GM12872 (cell line): Measurements from ENCODE around the gene FNDC3A.

Experiments used
- TF ChIP-seq, protein P1 (sequence below): IDR thresholded peaks from 3 replicates; pipeline ENCODE4 v1.5.1; 2011; ENCODE audit warnings: low read depth, mild to moderate bottlenecking, low read length, moderate library complexity; ENCODE audit not compliant: insufficient read depth

Gene FNDC3A, protein sequence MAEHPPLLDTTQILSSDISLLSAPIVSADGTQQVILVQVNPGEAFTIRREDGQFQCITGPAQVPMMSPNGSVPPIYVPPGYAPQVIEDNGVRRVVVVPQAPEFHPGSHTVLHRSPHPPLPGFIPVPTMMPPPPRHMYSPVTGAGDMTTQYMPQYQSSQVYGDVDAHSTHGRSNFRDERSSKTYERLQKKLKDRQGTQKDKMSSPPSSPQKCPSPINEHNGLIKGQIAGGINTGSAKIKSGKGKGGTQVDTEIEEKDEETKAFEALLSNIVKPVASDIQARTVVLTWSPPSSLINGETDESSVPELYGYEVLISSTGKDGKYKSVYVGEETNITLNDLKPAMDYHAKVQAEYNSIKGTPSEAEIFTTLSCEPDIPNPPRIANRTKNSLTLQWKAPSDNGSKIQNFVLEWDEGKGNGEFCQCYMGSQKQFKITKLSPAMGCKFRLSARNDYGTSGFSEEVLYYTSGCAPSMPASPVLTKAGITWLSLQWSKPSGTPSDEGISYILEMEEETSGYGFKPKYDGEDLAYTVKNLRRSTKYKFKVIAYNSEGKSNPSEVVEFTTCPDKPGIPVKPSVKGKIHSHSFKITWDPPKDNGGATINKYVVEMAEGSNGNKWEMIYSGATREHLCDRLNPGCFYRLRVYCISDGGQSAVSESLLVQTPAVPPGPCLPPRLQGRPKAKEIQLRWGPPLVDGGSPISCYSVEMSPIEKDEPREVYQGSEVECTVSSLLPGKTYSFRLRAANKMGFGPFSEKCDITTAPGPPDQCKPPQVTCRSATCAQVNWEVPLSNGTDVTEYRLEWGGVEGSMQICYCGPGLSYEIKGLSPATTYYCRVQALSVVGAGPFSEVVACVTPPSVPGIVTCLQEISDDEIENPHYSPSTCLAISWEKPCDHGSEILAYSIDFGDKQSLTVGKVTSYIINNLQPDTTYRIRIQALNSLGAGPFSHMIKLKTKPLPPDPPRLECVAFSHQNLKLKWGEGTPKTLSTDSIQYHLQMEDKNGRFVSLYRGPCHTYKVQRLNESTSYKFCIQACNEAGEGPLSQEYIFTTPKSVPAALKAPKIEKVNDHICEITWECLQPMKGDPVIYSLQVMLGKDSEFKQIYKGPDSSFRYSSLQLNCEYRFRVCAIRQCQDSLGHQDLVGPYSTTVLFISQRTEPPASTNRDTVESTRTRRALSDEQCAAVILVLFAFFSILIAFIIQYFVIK

DNA sequence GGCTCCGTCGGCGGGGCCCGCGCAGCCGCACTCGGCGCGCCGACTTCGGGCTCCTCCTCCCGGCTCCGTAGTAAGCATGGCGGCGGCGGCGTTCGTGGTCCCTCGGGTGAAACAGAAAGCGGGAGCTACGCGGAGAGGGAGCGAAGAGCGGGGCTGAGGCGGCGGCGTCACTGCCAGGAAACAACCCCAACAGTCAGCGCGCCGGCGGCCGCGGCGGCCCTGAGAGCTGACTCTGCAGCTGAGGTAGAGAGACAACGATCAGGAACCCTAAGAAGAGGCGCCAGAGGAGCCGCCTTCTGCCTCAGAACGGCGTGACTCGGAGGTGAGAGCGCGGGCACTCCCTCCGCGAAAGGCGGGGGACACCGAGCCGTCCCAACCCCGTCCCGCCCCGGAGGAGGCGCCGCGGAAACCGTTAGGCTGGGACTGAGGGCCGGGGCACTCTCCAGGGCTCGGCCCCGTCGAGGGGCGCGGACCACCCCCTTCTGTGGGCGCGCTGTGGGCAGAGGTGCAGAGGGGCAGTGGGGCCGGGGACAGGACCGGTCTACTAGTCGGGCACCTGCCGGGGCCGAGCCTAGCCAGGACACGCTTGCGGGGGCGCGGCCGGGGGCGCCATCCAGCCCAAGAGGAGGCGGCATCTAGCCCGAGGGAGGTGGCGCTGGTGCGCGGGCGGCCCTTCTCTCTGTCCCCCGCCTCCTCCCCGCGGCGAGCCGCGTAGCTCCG lies at the start of gene FNDC3A:
Gene FNDC3A, plus strand, starts transcription at position 57 of the 720 bp plus-strand sequence. CDS start 30,279 bp downstream, outside the sequence.
- TF ChIP-seq, protein P1, sequence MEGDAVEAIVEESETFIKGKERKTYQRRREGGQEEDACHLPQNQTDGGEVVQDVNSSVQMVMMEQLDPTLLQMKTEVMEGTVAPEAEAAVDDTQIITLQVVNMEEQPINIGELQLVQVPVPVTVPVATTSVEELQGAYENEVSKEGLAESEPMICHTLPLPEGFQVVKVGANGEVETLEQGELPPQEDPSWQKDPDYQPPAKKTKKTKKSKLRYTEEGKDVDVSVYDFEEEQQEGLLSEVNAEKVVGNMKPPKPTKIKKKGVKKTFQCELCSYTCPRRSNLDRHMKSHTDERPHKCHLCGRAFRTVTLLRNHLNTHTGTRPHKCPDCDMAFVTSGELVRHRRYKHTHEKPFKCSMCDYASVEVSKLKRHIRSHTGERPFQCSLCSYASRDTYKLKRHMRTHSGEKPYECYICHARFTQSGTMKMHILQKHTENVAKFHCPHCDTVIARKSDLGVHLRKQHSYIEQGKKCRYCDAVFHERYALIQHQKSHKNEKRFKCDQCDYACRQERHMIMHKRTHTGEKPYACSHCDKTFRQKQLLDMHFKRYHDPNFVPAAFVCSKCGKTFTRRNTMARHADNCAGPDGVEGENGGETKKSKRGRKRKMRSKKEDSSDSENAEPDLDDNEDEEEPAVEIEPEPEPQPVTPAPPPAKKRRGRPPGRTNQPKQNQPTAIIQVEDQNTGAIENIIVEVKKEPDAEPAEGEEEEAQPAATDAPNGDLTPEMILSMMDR: no peak

DNA sequence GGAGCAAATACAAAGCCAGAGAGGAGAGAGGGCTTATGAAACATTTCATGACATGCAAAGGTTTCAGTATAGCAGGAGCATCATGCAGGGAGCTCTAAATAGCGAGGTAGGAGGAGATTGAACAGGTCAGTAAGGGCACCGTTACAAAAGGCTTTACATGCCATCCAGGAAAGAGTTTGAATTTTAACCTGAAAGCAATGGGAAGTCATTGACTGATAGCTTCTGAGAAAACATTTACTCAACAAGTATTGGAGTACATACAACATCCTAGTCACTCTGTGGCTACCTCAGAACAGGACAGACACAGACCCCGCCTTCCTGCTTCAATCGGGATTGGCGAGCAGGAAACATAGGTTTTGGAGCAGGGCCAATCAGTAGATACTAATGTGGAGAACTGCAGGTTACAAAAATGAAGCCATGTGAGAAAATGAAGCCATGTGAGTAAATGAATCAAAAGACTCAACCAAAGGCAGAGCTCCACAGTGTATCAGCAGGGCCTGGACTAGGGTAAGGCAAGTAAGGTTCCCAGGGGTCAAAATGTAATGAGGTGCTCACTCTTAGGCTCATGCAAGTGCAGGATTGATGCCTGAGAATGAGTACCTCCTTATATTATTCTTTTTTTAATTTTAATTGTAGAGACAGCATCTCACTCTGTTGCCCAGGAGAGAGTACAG lies 46.8 kb upstream of the FNDC3A start:
- TF ChIP-seq, protein P1: no peak

- TF ChIP-seq, protein P1: no peak
Measured at GRCh38 chr13:48930918-48931317, 44.8 kb upstream of the FNDC3A start.

DNA sequence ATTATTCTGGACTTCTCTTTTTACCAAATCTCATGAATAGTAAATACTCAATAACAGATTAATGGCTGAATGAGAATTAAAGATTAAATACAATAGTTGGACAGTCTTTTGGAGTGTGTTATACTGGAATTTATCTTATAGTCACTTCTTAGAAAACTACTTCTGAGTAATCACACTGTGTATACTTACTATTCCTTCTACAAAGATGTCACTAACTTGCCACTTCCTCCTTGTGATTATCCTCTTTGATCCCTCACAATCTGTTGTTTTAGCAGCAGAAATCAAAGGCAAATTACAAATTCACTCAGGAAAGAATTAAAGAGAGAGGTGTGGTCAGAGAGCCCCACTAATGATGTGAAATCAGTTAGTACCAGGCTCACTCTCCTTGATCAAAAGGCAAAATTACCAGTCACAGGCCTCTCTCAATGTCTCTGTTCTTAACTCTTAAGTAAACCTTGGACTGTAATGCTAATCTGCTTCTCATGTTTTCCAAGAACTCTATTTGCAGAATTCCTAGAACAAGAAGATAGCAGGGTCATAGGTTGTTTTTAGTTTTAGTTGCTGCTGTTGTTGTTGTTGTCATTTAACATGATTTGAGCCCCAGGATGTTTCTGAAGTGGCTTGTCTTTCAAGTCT lies 37.3 kb upstream of the FNDC3A start:
- TF ChIP-seq, protein P1: no peak

DNA sequence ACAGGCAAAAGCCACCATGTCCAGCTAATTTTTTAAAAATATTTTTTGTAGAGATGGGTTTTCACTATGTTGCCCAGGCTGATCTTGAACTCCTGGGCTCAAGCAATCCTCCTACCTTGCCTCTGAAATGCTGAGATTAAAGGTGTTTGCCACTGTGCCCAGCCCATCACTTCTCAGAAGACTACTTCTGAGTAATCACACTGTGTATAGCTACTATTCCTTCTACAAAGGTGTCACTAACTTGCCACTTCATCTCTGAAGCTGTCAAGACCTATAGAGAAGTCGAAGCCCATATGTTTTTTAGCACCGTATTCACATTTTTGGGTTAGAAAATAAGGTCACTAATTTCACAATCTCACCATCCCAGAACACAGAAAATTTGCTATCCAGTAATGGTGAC lies 36.0 kb upstream of the FNDC3A start:
- TF ChIP-seq, protein P1: no peak

DNA sequence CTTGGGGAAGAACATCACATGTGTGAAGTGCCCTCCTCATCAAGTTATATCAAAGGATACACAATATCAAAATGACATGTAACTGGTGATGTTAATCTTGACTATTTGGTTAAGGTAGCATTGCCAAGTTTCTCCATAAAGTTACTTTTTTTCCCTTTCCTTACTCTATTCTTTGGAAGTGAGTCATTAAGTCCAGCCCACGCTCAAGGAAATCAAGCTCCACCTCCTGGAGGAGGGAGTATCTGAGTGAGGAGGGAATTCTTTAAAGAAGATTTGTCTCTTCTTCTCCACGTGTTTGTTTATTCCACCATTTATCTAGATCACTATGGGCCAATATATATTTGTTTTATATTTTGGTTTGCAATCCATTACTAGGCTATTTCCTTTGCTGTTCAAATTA lies 33.6 kb upstream of the FNDC3A start:
- TF ChIP-seq, protein P1: no peak
